Fibroblast of lung (primary cell): Measurements from ENCODE around the gene TMEM170A. TPM values are rescaled to one million over a fixed set of nuclear protein-coding genes. Genes with fewer than 3 reads are reported as not detected.
A peak's percentile ranks its signal among the peaks of the same experiment; 100 is the strongest.

Source experiments
- DNase-seq, 2 donors: peaks; one replicate each; pipeline versions ENCODE4 v3.0.0 to v3.0.0-alpha.2; 2010; ENCODE audit warnings: low read depth in 2 of 2
- H2AFZ ChIP-seq: 2 replicates; pipeline ENCODE4 v1.5.1; 2012; ENCODE audit warnings: low read length, control low read depth, inconsistent platforms
- H3K27ac ChIP-seq: 2 replicates; pipeline ENCODE4 v1.5.1; 2011; ENCODE audit warnings: low read length, control low read depth; ENCODE audit not compliant: insufficient read depth
- H3K27me3 ChIP-seq: 2 replicates; pipeline ENCODE4 v1.5.1; 2011; ENCODE audit warnings: mild to moderate bottlenecking, low read length; ENCODE audit not compliant: control insufficient read depth, insufficient read depth
- H3K36me3 ChIP-seq: 2 replicates; pipeline ENCODE4 v1.5.1; 2011; ENCODE audit warnings: low read length; ENCODE audit not compliant: control insufficient read depth, insufficient read depth
- H3K4me1 ChIP-seq: 2 replicates; pipeline ENCODE4 v1.5.1; 2011; ENCODE audit warnings: low read length; ENCODE audit not compliant: control insufficient read depth, insufficient read depth; ENCODE audit errors: extremely low read depth
- H3K4me2 ChIP-seq: 2 replicates; pipeline ENCODE4 v1.5.1; 2011; ENCODE audit warnings: low read length, control low read depth; ENCODE audit not compliant: insufficient read depth; ENCODE audit errors: extremely low read depth
- H3K4me3 ChIP-seq, 4 experiments: fragments of 200-600 bp in 1 of 4; sonication (generic) in 1 of 4; replicated peaks in 1 of 4; 2 replicates each; pipeline ENCODE4 v1.5.1; 2011 to 2016; ENCODE audit warnings: low read length in 4 of 4, low read depth in 3 of 4, mild to moderate bottlenecking in 3 of 4, control low read depth in 2 of 4, inconsistent platforms in 1 of 4, mixed read lengths in 1 of 4; ENCODE audit not compliant: insufficient read depth in 1 of 4; ENCODE audit errors: control extremely low read depth in 1 of 4
- H3K79me2 ChIP-seq: 2 replicates; pipeline ENCODE4 v1.5.1; 2012; ENCODE audit warnings: mild to moderate bottlenecking, low read length, inconsistent platforms; ENCODE audit not compliant: control insufficient read depth, insufficient read depth
- H3K9ac ChIP-seq: 2 replicates; pipeline ENCODE4 v1.5.1; 2011; ENCODE audit warnings: mild to moderate bottlenecking, low read length, control low read depth; ENCODE audit not compliant: insufficient read depth
- H3K9me3 ChIP-seq: 2 replicates; pipeline ENCODE4 v1.5.1; 2012; ENCODE audit warnings: low read depth, low read length; ENCODE audit not compliant: control insufficient read depth, insufficient read depth
- H4K20me1 ChIP-seq: 2 replicates; pipeline ENCODE4 v1.5.1; 2011; ENCODE audit warnings: low read length; ENCODE audit not compliant: control insufficient read depth, insufficient read depth; ENCODE audit errors: extremely low read depth
- CTCF ChIP-seq, 2 donors: IDR thresholded peaks in 1 of 2; conservative IDR thresholded peaks in 1 of 2; 1 replicate in 1 of 2; 2 replicates in 1 of 2; pipeline ENCODE4 v1.5.1; 2011 to 2012; ENCODE audit warnings: low read length in 2 of 2, control low read depth in 1 of 2, inconsistent platforms in 1 of 2, low read depth in 1 of 2, mild to moderate bottlenecking in 1 of 2
- EZH2 ChIP-seq: IDR thresholded peaks from 2 replicates; pipeline ENCODE4 v1.5.1; 2012; ENCODE audit warnings: low read length, control low read depth, mild to moderate bottlenecking; ENCODE audit errors: missing control alignments
- polyA plus RNA-seq, 2 donors: library from polyadenylated mRNA; depleted of rRNA in 1 of 2; stranded (reverse) in 1 of 2; unstranded in 1 of 2; fragments of >200 nt; gene quantifications; 2 replicates each; pipeline ENCODE4 v1.2.1, GENCODE V29; 2011 to 2012; ENCODE audit warnings: missing spikeins in 1 of 2
- total RNA-seq: library from RNA; depleted of rRNA; stranded (reverse); fragments of >200 nt; gene quantifications from 2 replicates; pipeline ENCODE4 v1.2.1, GENCODE V29; 2014

TMEM170A gene
- total and polyA plus RNA-seq, 2 donors (not counting 1 experiment from before 2014, with no cell fraction given) = 12.3 to 14.5 TPM

DNA sequence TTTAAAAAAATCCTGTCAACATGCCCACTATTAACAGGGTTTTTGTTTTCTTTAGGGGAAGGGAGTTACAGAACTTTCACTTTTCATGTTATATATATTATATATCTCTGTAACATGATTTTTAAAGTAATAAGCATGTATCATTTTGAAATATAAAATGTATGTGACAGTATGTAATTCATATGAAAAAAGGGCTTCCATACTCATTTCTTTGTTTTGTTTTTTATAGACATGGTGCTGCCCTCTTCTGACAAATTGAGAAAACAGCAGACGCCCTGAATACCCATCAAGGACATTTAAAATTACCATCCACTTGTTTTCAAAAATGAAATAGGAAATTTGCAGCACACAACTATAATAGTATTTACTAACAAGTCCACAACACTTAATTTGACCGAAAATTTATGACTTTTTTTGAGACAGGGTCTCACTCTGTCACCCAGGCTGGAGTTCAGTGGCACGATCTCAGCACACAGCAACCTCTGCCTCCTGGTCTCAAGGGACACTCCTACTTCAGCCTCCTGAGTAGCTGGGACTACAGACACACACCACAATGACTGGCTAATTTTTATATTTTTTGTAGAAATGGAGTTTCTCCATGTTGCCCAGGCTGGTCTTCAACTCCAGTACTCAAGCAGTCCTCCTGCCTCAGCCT, 61.5 kb downstream of the TMEM170A start:
- no peak overlapping the region for H3K27ac ChIP-seq
- H3K4me3 ChIP-seq = no peak overlapping the region
- H3K36me3 ChIP-seq = no peaks in the 10 kb centered on the region
- no peak overlapping the region for H2AFZ ChIP-seq
- H3K9me3 ChIP-seq = no peaks in the 10 kb centered on the region
- H3K4me1 ChIP-seq = peaks cover 2% of the 10 kb centered on the region
- no peaks in the 10 kb centered on the region for H3K79me2 ChIP-seq
- no peaks in the 10 kb centered on the region for H4K20me1 ChIP-seq
- no peak overlapping the region for H3K9ac ChIP-seq
- TF ChIP-seq CTCF (conservative IDR thresholded peaks at IDR 0.05 in 1 of 2, IDR thresholded peaks at IDR 0.05 in 1 of 2; ENCODE audit: low read depth in 1 of 2, low read length in 2 of 2) (peak; percentile 48 to 57), EZH2 (no peak)
- peak overlapping the region; percentile 4 for H3K4me2 ChIP-seq
- peak; percentile 44 to 62 for DNase-seq
- H3K27me3 ChIP-seq = no peaks in the 10 kb centered on the region

DNA sequence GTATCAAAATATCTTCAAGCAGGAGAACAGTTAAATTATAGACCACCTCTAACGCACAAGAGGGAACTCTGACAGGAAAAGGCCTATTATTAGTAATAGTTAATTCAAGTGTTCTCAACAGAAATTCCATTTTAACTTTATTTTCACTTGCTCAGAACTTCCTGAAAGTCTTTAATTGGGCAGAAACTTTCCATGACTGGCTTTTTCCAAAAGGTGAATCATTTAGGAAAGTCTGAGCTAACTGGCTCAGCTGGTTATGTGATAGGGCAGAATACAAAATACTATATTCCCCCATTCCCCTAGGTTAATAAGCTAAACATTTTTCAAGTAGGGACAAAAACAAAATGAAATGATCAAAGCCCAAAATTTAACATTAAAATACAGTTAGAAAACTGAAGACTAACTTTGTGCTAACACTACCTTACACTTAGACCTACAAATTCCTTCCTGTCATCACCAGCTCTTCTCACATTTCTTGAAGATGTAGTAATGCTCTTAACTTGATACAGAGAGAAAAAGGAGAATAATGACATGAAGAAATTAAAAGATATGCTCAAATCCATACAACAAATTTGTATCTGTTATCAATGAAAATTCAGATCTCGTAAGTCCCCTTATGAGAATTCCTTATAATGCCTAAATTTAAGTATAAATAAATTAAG, 62.2 kb downstream of the TMEM170A start:
- DNase-seq = peak in 1 of 2 donors; percentile 84
- Histone ChIP-seq H3K79me2 (no peaks in the 10 kb centered on the region), H3K4me3 (no peak overlapping the region), H4K20me1 (no peaks in the 10 kb centered on the region), H3K36me3 (no peaks in the 10 kb centered on the region), H3K9me3 (no peaks in the 10 kb centered on the region), H3K27me3 (no peaks in the 10 kb centered on the region), H3K9ac (no peak overlapping the region), H3K27ac (no peak overlapping the region), H3K4me1 (peaks cover 2% of the 10 kb centered on the region), H2AFZ (no peak overlapping the region), H3K4me2 (peak overlapping the region; percentile 4)
- TF ChIP-seq EZH2 = no peak
- TF ChIP-seq CTCF (conservative IDR thresholded peaks at IDR 0.05 in 1 of 2, IDR thresholded peaks at IDR 0.05 in 1 of 2; ENCODE audit: low read depth in 1 of 2, low read length in 2 of 2) = no peak

DNA sequence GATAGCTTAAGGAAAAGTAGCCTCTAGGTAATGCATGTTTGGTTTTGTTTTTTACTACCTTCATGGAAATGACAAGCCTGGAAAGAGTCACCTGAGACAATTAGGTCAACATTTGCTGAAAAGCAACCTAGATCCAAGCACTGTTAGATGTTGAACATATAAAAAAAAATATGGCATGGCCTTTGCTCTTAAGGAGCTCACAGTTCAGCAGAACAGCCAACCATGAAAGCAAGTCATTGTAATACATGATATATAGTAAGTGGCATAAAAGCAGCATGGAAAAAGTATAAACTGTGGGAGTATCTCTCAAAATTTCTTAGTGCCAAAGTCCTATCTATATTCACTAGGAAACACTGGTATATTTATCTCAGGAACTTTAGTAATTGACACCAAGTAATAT, 62.8 kb downstream of the TMEM170A start:
- no peak overlapping the region for H3K9ac ChIP-seq
- no peak overlapping the region for H3K4me3 ChIP-seq
- TF ChIP-seq EZH2 (no peak), CTCF (conservative IDR thresholded peaks at IDR 0.05 in 1 of 2, IDR thresholded peaks at IDR 0.05 in 1 of 2; ENCODE audit: low read depth in 1 of 2, low read length in 2 of 2) (no peak)
- no peak overlapping the region for H3K27ac ChIP-seq
- no peaks in the 10 kb centered on the region for H4K20me1 ChIP-seq
- H3K4me1 ChIP-seq = peaks cover 2% of the 10 kb centered on the region
- no peaks in the 10 kb centered on the region for H3K27me3 ChIP-seq
- no peak overlapping the region for H3K4me2 ChIP-seq
- no peak overlapping the region for H2AFZ ChIP-seq
- H3K79me2 ChIP-seq = no peaks in the 10 kb centered on the region
- no peak for DNase-seq
- no peaks in the 10 kb centered on the region for H3K9me3 ChIP-seq
- H3K36me3 ChIP-seq = no peaks in the 10 kb centered on the region
